ENCODE data around the gene KLHL11. TPM values are rescaled to one million over a fixed set of nuclear protein-coding genes. Genes with fewer than 3 reads are reported as not detected.

The KLHL11 gene
- total and polyA plus RNA-seq, 9 of the 15 experiments (the other 6 are each of a cell fraction or from before 2014, with no cell fraction given): 0.20 to 17.0 (median 10.3) TPM

DNA sequence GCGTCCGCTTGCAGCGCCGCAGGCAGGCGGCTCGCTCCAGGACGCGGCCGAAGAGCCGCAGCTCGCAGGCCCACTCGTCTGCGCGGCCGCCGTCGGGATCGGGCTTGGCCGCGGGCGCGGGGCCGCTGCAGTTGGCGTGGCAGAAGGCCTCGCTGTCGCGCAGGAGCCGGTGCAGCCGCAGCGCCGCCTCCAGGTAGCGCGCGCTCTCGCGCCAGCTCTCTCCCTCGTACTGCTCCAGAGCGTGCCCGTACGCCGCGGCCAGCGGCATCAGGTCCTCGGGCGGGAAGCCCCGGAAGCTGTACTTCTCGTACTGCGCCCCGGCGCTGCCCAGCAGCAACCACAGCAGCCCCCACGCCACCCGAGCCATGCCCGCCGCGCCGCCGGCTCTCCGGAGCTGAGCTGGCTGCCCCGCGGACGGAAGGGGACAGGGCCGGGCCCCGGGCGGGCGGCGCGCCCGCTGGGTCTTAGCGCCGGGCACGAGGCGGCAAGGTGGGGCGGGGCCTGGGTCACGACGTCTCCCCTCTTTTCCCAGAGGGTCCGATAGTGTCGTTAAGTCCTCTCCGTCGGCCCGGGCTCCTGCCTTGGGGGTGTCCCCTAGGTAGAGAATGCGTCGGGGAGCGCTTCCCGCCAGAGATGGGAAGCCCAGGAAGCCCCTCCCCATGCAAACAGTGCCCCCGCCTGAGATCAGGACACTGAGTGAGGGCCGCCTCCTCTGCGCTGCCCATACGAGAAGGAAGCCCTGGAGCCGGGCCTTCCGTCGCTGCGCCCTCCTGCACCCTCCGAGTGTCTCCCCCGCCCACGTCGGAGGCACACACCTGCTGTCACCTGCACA is 53.5 kb downstream of the KLHL11 start, which contains the start of gene P3H4:
Gene P3H4 (minus strand): TSS at position 401 of the 832 bp plus-strand sequence. CDS start 34 bp downstream, at position 367.
- intact Hi-C loops (cut with micrococcal nuclease) (no loop called here), in situ Hi-C loops (cut with MboI) (no loop called here)
- CTCF ChIA-PET (ENCODE audit: low intra/inter-chr PET ratio): interaction anchor here (0.6 to 1.0 kb wide), 2 partner anchors 73 to 82 kb away, joined by 3 to 4 read pairs; no protein-coding TSS in a partner anchor
- no peak for TF ChIP-seq SUPT5H (IDR thresholded peaks at IDR 0.05)
- TF ChIP-seq ASH1L (IDR thresholded peaks at IDR 0.05; ENCODE audit: borderline replicate concordance, low read depth, partially characterized antibody): no peak
- TF ChIP-seq RB1 (IDR thresholded peaks at IDR 0.05; ENCODE audit: low read depth): peak; percentile 73; the same call in 1 of the 2 replicates
- TF ChIP-seq BRD4 (IDR thresholded peaks at IDR 0.05): no peak
- 0 out of 2 replicates have a peak, but pooled peaks have one; percentile 63 for TF ChIP-seq XRCC5 (IDR thresholded peaks at IDR 0.05; ENCODE audit: low read depth, low read length)
- TF ChIP-seq ZKSCAN1 (IDR thresholded peaks at IDR 0.05; ENCODE audit: low read depth, low read length): no peak
- no peak for TF ChIP-seq GTF2A2 (tag; IDR thresholded peaks at IDR 0.05)
- no peak for TF ChIP-seq NFIX (CRISPR knock-in tag; IDR thresholded peaks at IDR 0.05; ENCODE audit: low read depth)
- no peak for TF ChIP-seq RAD51 (IDR thresholded peaks at IDR 0.05; ENCODE audit: borderline replicate concordance, low read depth)
- TF ChIP-seq, protein P1, sequence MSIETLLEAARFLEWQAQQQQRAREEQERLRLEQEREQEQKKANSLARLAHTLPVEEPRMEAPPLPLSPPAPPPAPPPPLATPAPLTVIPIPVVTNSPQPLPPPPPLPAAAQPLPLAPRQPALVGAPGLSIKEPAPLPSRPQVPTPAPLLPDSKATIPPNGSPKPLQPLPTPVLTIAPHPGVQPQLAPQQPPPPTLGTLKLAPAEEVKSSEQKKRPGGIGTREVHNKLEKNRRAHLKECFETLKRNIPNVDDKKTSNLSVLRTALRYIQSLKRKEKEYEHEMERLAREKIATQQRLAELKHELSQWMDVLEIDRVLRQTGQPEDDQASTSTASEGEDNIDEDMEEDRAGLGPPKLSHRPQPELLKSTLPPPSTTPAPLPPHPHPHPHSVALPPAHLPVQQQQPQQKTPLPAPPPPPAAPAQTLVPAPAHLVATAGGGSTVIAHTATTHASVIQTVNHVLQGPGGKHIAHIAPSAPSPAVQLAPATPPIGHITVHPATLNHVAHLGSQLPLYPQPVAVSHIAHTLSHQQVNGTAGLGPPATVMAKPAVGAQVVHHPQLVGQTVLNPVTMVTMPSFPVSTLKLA (conservative IDR thresholded peaks at IDR 0.05): no peak
- peak; percentile 69 for TF ChIP-seq CXXC5 (CRISPR knock-in tag; IDR thresholded peaks at IDR 0.05)
- no peak for TF ChIP-seq FOXM1 (IDR thresholded peaks at IDR 0.05; ENCODE audit: low read depth)
- no peak for TF ChIP-seq FOXM1 (CRISPR knock-in tag; IDR thresholded peaks at IDR 0.05; ENCODE audit: low read depth)
- no peak for TF ChIP-seq MEIS2 (IDR thresholded peaks at IDR 0.05; ENCODE audit: partially characterized antibody)
- TF ChIP-seq KAT8 (IDR thresholded peaks at IDR 0.05; ENCODE audit: low read depth): no peak
- TF ChIP-seq TRIM28 (IDR thresholded peaks at IDR 0.05): no peak
- peak; percentile 48; the same call in 1 of the 2 replicates for TF ChIP-seq SIN3B (IDR thresholded peaks at IDR 0.05; ENCODE audit: low read depth)
- TF ChIP-seq, protein P2, sequence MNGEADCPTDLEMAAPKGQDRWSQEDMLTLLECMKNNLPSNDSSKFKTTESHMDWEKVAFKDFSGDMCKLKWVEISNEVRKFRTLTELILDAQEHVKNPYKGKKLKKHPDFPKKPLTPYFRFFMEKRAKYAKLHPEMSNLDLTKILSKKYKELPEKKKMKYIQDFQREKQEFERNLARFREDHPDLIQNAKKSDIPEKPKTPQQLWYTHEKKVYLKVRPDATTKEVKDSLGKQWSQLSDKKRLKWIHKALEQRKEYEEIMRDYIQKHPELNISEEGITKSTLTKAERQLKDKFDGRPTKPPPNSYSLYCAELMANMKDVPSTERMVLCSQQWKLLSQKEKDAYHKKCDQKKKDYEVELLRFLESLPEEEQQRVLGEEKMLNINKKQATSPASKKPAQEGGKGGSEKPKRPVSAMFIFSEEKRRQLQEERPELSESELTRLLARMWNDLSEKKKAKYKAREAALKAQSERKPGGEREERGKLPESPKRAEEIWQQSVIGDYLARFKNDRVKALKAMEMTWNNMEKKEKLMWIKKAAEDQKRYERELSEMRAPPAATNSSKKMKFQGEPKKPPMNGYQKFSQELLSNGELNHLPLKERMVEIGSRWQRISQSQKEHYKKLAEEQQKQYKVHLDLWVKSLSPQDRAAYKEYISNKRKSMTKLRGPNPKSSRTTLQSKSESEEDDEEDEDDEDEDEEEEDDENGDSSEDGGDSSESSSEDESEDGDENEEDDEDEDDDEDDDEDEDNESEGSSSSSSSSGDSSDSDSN (IDR thresholded peaks at IDR 0.05; ENCODE audit: borderline replicate concordance in 1 of 2, low read depth in 2 of 2, low read length in 2 of 2): 0 out of 4 replicates have a peak, but pooled peaks of 1 of the 2 experiments have one; percentile 36

More for the DNA sequence above, 53.5 kb downstream of the KLHL11 start, which contains the start of gene P3H4:
- Histone ChIP-seq H3K4me2 (ENCODE audit: insufficient read depth, low read length) (peak within 1 kb of the TSS; percentile 66), H3K79me2 (ENCODE audit: control insufficient read depth, insufficient read depth, low read length) (no peaks in the 10 kb centered on the region), H3K4me3 (peak within 1 kb of the TSS; percentile 52), H3K9ac (ENCODE audit: insufficient read depth in 1 of 2, low read depth in 2 of 2, low read length in 2 of 2) (peak within 1 kb of the TSS; percentile 54 to 91; a peak in 3 of 4 replicates), H4K20me1 (replicated peaks; ENCODE audit: control insufficient read depth, insufficient read depth, low read length) (no peaks in the 10 kb centered on the region), H3K36me3 (ENCODE audit: control insufficient read depth, insufficient read depth, low read length) (no peaks in the 10 kb centered on the region), H2AFZ (ENCODE audit: low read depth, low read length) (peak within 1 kb of the TSS; percentile 86), H3K27ac (ENCODE audit: extremely low read depth, low read depth, low read length) (0 out of 3 replicates have a peak within 1 kb of the TSS, but pooled peaks have one; percentile 22), H3K4me1 (replicated peaks in 1 of 2; ENCODE audit: control insufficient read depth in 2 of 2, insufficient read depth in 2 of 2, low read length in 2 of 2) (peaks cover 2 to 27% of the 10 kb centered on the region in 2 experiments; a peak in 3 of 5 replicates), H3K27me3 (ENCODE audit: control insufficient read depth in 2 of 2, insufficient read depth in 2 of 2, low read length in 2 of 2) (no peaks in the 10 kb centered on the region; a peak in 1 of 5 replicates), H3K9me3 (replicated peaks; ENCODE audit: control insufficient read depth, insufficient read depth, low read depth, low read length) (no peaks in the 10 kb centered on the region), H3K9me1 (ENCODE audit: control insufficient read depth, insufficient read depth, low read length) (no peaks in the 10 kb centered on the region)
- 30% methylated on average over 60 of the region's 96 CpGs for WGBS (ENCODE audit: insufficient coverage, low coverage, missing lambda C conversion rate)
- POLR2A ChIA-PET: interaction anchor here (0.5 to 1.3 kb wide), 8 partner anchors 14 to 295 kb away, joined by 3 to 6 read pairs (median 3); partner anchors contain the start of gene JUP
- no TSS peak for BruUV-seq (replicated peaks)
- ATAC-seq: peak; percentile 92
- peak; percentile 69 to 73 (median 72) for DNase-seq (ENCODE audit: extremely low read depth in 1 of 4, low spot score in 3 of 4)
- no peak for FAIRE-seq

Measured in K562 (cell line).